Measurements from ENCODE around the gene GNGT2. TPM values are rescaled to one million over a fixed set of nuclear protein-coding genes. Genes with fewer than 3 reads are reported as not detected.
A peak's percentile ranks its signal among the peaks of the same experiment; 100 is the strongest.

GNGT2 gene
- total and polyA plus RNA-seq, 4 donors: 0.89 to 2.4 (median 1.6) TPM

DNA sequence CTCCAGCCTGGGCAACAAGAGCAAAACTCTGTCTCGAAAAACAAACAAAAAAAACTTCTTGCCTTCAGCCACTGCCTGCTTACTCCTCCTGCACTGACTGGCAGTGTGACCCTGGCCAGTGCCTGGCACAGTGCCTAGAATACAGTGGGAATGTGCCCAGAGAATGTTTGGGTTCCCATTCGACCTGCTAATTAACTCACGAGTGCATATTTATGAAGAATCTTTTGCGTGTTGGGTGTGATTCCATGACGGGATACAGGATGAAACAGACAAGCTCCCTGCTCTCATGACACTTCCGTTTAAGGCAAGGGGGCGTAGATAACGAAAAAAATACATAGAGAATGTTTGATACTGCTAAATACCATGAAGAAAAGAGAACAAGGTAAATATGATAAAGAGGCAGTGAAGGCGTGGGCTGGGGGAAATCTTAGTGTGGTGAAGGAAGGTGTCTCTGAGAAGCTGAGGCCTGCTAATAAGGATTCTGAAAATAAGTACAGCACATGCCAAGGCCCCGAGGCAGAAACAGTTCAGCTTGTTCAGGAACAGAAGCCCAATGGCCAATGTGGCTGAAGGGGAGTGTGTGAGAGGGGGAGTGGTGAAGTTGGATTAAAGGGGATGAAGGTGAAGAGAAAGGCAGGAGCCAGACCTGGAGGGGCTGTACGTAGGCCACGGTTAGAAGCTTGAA is 4.4 kb upstream of the GNGT2 start:
- Histone ChIP-seq H3K27me3 (ENCODE audit: control insufficient read depth, insufficient read depth, low read length) (peaks cover 19% of the 10 kb centered on the region), H3K27ac (ENCODE audit: low read depth, low read length) (no peak overlapping the region), H3K9me3 (ENCODE audit: control insufficient read depth, insufficient read depth, low read length) (no peaks in the 10 kb centered on the region), H3K4me3 (ENCODE audit: low read depth, low read length) (no peak overlapping the region), H3K36me3 (ENCODE audit: control insufficient read depth, insufficient read depth, low read length) (no peaks in the 10 kb centered on the region), H3K4me1 (ENCODE audit: control insufficient read depth, insufficient read depth, low read length) (peaks cover 14% of the 10 kb centered on the region)
- WGBS (ENCODE audit: insufficient coverage): 86% methylated on average over 5 of the region's 12 CpGs
- peak in 2 of 6 donors; percentile 35 to 55 for DNase-seq (ENCODE audit: low read depth in 4 of 6, low spot score in 6 of 6)

DNA sequence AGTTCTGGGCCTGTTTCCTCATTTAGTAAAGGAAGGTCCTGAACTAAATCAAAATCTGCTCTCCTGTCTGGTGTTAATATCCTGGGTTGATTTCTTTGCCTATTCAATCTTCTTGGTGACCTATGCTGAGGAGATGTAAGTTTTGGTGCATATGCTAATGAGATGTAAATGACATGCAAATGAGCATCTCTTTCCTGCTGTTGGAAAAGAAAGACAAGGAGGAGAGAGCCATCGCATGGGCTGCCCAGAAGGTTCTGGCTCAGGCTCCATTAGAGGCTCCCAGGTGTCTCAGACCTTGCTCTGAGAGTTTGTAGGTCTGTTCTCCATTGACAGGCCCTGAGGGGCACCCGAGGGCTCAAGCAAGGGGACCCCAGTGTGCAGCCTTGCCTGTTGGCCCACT is 3.5 kb upstream of the GNGT2 start:
- Histone ChIP-seq H3K27me3 (ENCODE audit: control insufficient read depth, insufficient read depth, low read length) (peaks cover 12% of the 10 kb centered on the region), H3K36me3 (ENCODE audit: control insufficient read depth, insufficient read depth, low read length) (no peaks in the 10 kb centered on the region), H3K4me1 (ENCODE audit: control insufficient read depth, insufficient read depth, low read length) (peaks cover 14% of the 10 kb centered on the region), H3K4me3 (ENCODE audit: low read depth, low read length) (no peak overlapping the region), H3K27ac (ENCODE audit: low read depth, low read length) (no peak overlapping the region), H3K9me3 (ENCODE audit: control insufficient read depth, insufficient read depth, low read length) (no peaks in the 10 kb centered on the region)
- WGBS (ENCODE audit: insufficient coverage): 67% methylated on average over 2 of the region's 2 CpGs
- no peak for DNase-seq (ENCODE audit: low read depth in 4 of 6, low spot score in 6 of 6)

- no peaks in the 10 kb centered on the region for H3K9me3 ChIP-seq (ENCODE audit: control insufficient read depth, insufficient read depth, low read length)
- 77% methylated on average over 5 of the region's 5 CpGs for WGBS (ENCODE audit: insufficient coverage)
- DNase-seq (ENCODE audit: low read depth in 4 of 6, low spot score in 6 of 6): no peak
- H3K27me3 ChIP-seq (ENCODE audit: control insufficient read depth, insufficient read depth, low read length): peaks cover 10% of the 10 kb centered on the region
- H3K27ac ChIP-seq (ENCODE audit: low read depth, low read length): no peak overlapping the region
- H3K36me3 ChIP-seq (ENCODE audit: control insufficient read depth, insufficient read depth, low read length): no peaks in the 10 kb centered on the region
- H3K4me1 ChIP-seq (ENCODE audit: control insufficient read depth, insufficient read depth, low read length): peaks cover 14% of the 10 kb centered on the region
- no peak overlapping the region for H3K4me3 ChIP-seq (ENCODE audit: low read depth, low read length)
Measured at GRCh38 chr17:49213399-49213798, 3.0 kb upstream of the GNGT2 start.

GRCh38 chr17:49209061-49209571 is 1.3 kb downstream of the GNGT2 start:
- H3K4me3 ChIP-seq (ENCODE audit: low read depth, low read length): no peak overlapping the region
- H3K36me3 ChIP-seq (ENCODE audit: control insufficient read depth, insufficient read depth, low read length): no peaks in the 10 kb centered on the region
- 86% methylated on average over 10 of the region's 10 CpGs for WGBS (ENCODE audit: insufficient coverage)
- H3K9me3 ChIP-seq (ENCODE audit: control insufficient read depth, insufficient read depth, low read length): no peaks in the 10 kb centered on the region
- H3K4me1 ChIP-seq (ENCODE audit: control insufficient read depth, insufficient read depth, low read length): peaks cover 7% of the 10 kb centered on the region
- H3K27me3 ChIP-seq (ENCODE audit: control insufficient read depth, insufficient read depth, low read length): peaks cover 10% of the 10 kb centered on the region
- H3K27ac ChIP-seq (ENCODE audit: low read depth, low read length): no peak overlapping the region
- DNase-seq (ENCODE audit: low read depth in 4 of 6, low spot score in 6 of 6): no peak

GRCh38 chr17:49204516-49204915 is 5.9 kb downstream of the GNGT2 start:
- no peak for DNase-seq (ENCODE audit: low read depth in 4 of 6, low spot score in 6 of 6)
- H3K36me3 ChIP-seq (ENCODE audit: control insufficient read depth, insufficient read depth, low read length): no peaks in the 10 kb centered on the region
- no peak overlapping the region for H3K4me3 ChIP-seq (ENCODE audit: low read depth, low read length)
- H3K9me3 ChIP-seq (ENCODE audit: control insufficient read depth, insufficient read depth, low read length): no peaks in the 10 kb centered on the region
- no peaks in the 10 kb centered on the region for H3K27me3 ChIP-seq (ENCODE audit: control insufficient read depth, insufficient read depth, low read length)
- H3K27ac ChIP-seq (ENCODE audit: low read depth, low read length): no peak overlapping the region
- no peaks in the 10 kb centered on the region for H3K4me1 ChIP-seq (ENCODE audit: control insufficient read depth, insufficient read depth, low read length)
- 88% methylated on average over 2 of the region's 2 CpGs for WGBS (ENCODE audit: insufficient coverage)

- H3K36me3 ChIP-seq (ENCODE audit: control insufficient read depth, insufficient read depth, low read length): no peaks in the 10 kb centered on the region
- H3K27me3 ChIP-seq (ENCODE audit: control insufficient read depth, insufficient read depth, low read length): no peaks in the 10 kb centered on the region
- no peak overlapping the region for H3K4me3 ChIP-seq (ENCODE audit: low read depth, low read length)
- no peak for DNase-seq (ENCODE audit: low read depth in 4 of 6, low spot score in 6 of 6)
- 76% methylated on average over 2 of the region's 2 CpGs for WGBS (ENCODE audit: insufficient coverage)
- no peaks in the 10 kb centered on the region for H3K9me3 ChIP-seq (ENCODE audit: control insufficient read depth, insufficient read depth, low read length)
- no peak overlapping the region for H3K27ac ChIP-seq (ENCODE audit: low read depth, low read length)
- H3K4me1 ChIP-seq (ENCODE audit: control insufficient read depth, insufficient read depth, low read length): no peaks in the 10 kb centered on the region
Measured at GRCh38 chr17:49203796-49204195, 6.6 kb downstream of the GNGT2 start.

DNA sequence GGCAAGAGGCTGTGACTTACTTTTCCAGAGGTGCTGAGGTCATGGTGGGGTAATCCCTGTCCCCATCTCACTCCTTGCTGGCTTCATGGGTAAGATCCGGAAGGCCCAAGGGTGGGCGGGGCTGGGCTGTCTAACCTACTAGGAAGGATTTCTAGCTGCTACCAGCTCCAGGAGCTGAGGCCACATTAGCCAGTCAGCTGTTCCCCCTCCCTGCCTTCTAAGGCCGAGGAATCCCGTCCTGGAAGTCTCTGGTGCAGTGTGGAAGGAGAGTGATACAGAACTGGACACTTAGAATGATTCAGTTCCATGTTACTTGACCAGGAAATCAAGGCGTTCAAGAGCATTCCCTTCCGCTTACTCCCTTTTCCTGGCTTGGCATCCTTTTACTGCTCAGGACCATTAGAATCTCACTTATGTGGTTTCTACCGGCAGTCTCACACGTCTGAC is 8.9 kb downstream of the GNGT2 start:
- 80% methylated on average over 6 of the region's 8 CpGs for WGBS (ENCODE audit: insufficient coverage)

DNA sequence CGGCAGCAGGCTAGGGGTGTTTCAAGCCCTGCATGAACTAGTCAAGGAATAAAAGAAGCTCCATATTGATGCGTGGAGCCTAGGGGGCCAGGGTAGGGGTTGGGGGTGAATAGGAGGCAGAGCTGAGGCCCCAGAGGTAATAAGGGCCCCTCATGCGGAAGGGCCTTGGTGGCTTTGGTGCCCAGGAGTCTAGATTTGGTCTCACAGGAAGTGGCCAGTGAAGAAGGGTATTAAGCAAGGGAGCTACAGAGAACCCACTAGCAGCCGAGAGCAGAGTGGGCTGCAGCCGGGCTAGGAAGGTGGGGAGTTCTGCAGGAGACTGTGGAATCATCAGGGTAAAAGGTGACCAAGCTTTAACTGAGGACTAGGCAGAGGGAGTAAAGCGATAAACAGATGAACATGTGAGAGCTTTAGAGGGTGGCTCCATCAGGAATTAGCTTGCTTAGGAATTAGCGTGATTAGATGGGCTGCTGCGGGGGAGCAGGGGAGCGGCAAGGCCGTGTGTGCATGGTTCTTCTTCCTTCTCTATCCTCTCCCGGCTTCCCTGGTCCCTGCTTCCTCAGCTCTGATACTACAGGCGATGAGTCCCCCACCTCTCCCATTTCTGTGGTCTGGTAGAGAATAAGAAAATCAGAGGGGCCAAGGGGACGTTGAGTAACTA is 9.8 kb downstream of the GNGT2 start:
- Histone ChIP-seq H3K4me1 (ENCODE audit: control insufficient read depth, insufficient read depth, low read length) (no peaks in the 10 kb centered on the region), H3K36me3 (ENCODE audit: control insufficient read depth, insufficient read depth, low read length) (no peaks in the 10 kb centered on the region), H3K4me3 (ENCODE audit: low read depth, low read length) (no peak overlapping the region), H3K27ac (ENCODE audit: low read depth, low read length) (no peak overlapping the region), H3K9me3 (ENCODE audit: control insufficient read depth, insufficient read depth, low read length) (no peaks in the 10 kb centered on the region), H3K27me3 (ENCODE audit: control insufficient read depth, insufficient read depth, low read length) (no peaks in the 10 kb centered on the region)
- no peak for DNase-seq (ENCODE audit: low read depth in 4 of 6, low spot score in 6 of 6)
- WGBS (ENCODE audit: insufficient coverage): 82% methylated on average over 6 of the region's 13 CpGs

More for the DNA sequence above, 8.9 kb downstream of the GNGT2 start:
- no peaks in the 10 kb centered on the region for H3K27me3 ChIP-seq (ENCODE audit: control insufficient read depth, insufficient read depth, low read length)
- H3K36me3 ChIP-seq (ENCODE audit: control insufficient read depth, insufficient read depth, low read length): no peaks in the 10 kb centered on the region
- DNase-seq (ENCODE audit: low read depth in 4 of 6, low spot score in 6 of 6): no peak
- no peaks in the 10 kb centered on the region for H3K4me1 ChIP-seq (ENCODE audit: control insufficient read depth, insufficient read depth, low read length)
- H3K4me3 ChIP-seq (ENCODE audit: low read depth, low read length): no peak overlapping the region
- H3K9me3 ChIP-seq (ENCODE audit: control insufficient read depth, insufficient read depth, low read length): no peaks in the 10 kb centered on the region
- no peak overlapping the region for H3K27ac ChIP-seq (ENCODE audit: low read depth, low read length)

- H3K9me3 ChIP-seq (ENCODE audit: control insufficient read depth, insufficient read depth, low read length): no peaks in the 10 kb centered on the region
- no peaks in the 10 kb centered on the region for H3K36me3 ChIP-seq (ENCODE audit: control insufficient read depth, insufficient read depth, low read length)
- no peak overlapping the region for H3K4me3 ChIP-seq (ENCODE audit: low read depth, low read length)
- H3K27ac ChIP-seq (ENCODE audit: low read depth, low read length): no peak overlapping the region
- DNase-seq (ENCODE audit: low read depth in 4 of 6, low spot score in 6 of 6): no peak
- no CpG with 5 or more reads among the region's 2 CpGs for WGBS (ENCODE audit: insufficient coverage)
- H3K4me1 ChIP-seq (ENCODE audit: control insufficient read depth, insufficient read depth, low read length): peaks cover 6% of the 10 kb centered on the region
- H3K27me3 ChIP-seq (ENCODE audit: control insufficient read depth, insufficient read depth, low read length): no peaks in the 10 kb centered on the region
Measured at GRCh38 chr17:49198211-49198610, 12.2 kb downstream of the GNGT2 start.

All from spinal cord (tissue), 10 donors.